Omental fat pad (tissue), 4 donors: ENCODE results near the gene PCDHGA9. TPM values are rescaled to one million over a fixed set of nuclear protein-coding genes. Genes with fewer than 3 reads are reported as not detected.
"Not testable (repeated sequence)": the region's sequence is repeated elsewhere in the genome, so short reads cannot be mapped to it uniquely, and the experiment has no call there.

Source experiments
- ATAC-seq: fragments of 150-250 bp; one replicate; pipeline ENCODE4 v1.9.1; 2016; ENCODE audit warnings: mild to moderate bottlenecking, moderate library complexity; ENCODE audit not compliant: low FRiP score
- DNase-seq: peaks from one replicate; pipeline ENCODE4 v3.0.0-alpha.2; 2019; ENCODE audit warnings: low spot score
- CTCF ChIP-seq, 3 donors: fragments of 450-650 bp; IDR thresholded peaks; one replicate each; pipeline ENCODE4 v1.5.1; 2016 to 2017; ENCODE audit warnings: antibody characterized with exemption in 3 of 3, mild to moderate bottlenecking in 3 of 3, moderate library complexity in 2 of 3
- total RNA-seq, 4 donors: library from RNA; depleted of rRNA; stranded (reverse); fragments of >200 nt; gene quantifications; one replicate each; pipeline ENCODE4 v1.1.0, GENCODE V29; 2016

PCDHGA9 gene
- total RNA-seq, 4 donors from 2014 or later, result 5.0 to 14.8 (median 7.3) TPM

- TF ChIP-seq CTCF (IDR thresholded peaks at IDR 0.05), result no peak
- no peak for ATAC-seq
- no peak for DNase-seq
These were observed 11.0 kb downstream of the PCDHGA9 start for GRCh38 chr5:141413540-141414069.

- not testable (repeated sequence) for DNase-seq, ATAC-seq
These were observed 12.1 kb downstream of the PCDHGA9 start for GRCh38 chr5:141414548-141415274.

DNA sequence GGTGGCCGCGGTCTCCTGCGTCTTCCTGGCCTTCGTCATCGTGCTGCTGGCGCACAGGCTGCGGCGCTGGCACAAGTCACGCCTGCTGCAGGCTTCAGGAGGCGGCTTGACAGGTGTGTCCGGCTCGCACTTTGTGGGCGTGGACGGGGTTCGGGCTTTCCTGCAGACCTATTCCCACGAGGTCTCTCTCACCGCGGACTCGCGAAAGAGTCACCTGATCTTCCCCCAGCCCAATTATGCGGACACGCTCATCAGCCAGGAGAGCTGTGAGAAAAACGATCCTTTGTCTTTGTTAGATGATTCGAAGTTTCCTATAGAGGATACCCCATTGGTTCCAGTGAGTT, 12.7 kb downstream of the PCDHGA9 start:
- ATAC-seq, DNase-seq: not testable (repeated sequence)

- DNase-seq, result not testable (repeated sequence)
- ATAC-seq, result peak; percentile 70
- TF ChIP-seq CTCF (IDR thresholded peaks at IDR 0.05), result peak in 1 of 3 donors; percentile 23
These were observed 15.1 kb downstream of the PCDHGA9 start, which contains the start of gene PCDHGB7 for GRCh38 chr5:141417494-141418172. Gene PCDHGB7, plus strand, starts transcription at chr5:141417677. Its CDS starts 183 bp downstream, at chr5:141417860.

GRCh38 chr5:141419074-141419880, 16.7 kb downstream of the PCDHGA9 start:
- no peak for TF ChIP-seq CTCF (IDR thresholded peaks at IDR 0.05)
- DNase-seq, result no peak
- no peak for ATAC-seq

GRCh38 chr5:141420855-141421488, 18.4 kb downstream of the PCDHGA9 start, which contains the start of gene PCDHGA11:
Gene PCDHGA11, plus strand, starts transcription at chr5:141421051. Its CDS starts 177 bp downstream, at chr5:141421228.
- ATAC-seq (no peak), DNase-seq (no peak)

More at GRCh38 chr5:141420855-141421488, 18.4 kb downstream of the PCDHGA9 start, which contains the start of gene PCDHGA11:
- TF ChIP-seq CTCF (IDR thresholded peaks at IDR 0.05), result no peak
